NCI-H82 (cell line): ENCODE results near the gene TTC39C.

Experiments used
- DNase-seq: peaks from one replicate; lab custom pipeline; 2025; lab: John Stamatoyannopoulos, UW

TTC39C gene

DNA sequence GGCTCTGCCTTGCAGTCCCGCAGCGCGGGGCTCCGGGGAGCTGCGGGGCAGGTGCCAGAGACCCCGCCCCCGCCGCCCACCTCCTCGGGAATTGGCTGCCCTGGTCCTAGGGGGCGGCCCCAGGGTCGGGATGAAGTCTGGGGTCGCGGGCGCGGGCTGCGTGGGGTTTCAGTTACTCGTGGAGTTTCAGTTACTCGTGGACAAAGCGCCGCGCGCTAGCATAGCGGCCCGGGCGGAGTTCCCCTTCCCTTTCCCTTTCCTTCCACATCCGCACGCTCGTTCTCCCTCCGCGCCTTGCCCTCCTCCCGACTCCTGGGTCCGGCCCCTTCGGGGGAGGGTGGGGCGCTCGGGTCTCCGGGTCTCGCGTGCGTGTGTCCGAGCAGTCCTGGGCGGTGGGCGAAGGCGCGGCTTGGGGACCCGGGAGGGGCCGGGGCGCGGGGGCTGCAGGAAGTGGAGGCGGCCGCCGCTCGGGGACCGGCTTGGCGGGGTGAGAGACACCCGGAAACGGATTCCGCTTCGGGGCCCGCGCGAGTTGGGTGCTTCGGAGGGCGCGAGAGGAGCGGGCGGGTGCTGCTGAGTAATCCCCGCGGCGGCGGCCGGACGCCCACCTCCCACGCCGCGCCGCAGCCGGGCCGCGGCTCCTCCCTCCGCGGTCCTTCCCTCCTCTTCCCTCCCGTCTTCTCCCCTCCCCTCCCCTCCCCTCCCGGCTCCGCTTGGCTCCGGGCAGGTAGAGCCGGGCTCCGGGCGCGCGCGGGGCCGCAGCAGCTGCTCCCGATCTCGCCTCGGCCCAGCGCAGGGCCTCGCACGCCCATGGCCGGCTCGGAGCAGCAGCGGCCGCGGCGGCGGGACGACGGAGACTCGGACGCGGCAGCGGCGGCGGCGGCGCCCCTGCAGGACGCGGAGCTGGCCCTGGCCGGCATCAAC lies at the start of gene TTC39C:
Gene TTC39C (plus strand): TSS at position 693 of the 924 bp plus-strand sequence. CDS start 118 bp downstream, at position 811.
- DNase-seq, result peak; percentile 81

DNA sequence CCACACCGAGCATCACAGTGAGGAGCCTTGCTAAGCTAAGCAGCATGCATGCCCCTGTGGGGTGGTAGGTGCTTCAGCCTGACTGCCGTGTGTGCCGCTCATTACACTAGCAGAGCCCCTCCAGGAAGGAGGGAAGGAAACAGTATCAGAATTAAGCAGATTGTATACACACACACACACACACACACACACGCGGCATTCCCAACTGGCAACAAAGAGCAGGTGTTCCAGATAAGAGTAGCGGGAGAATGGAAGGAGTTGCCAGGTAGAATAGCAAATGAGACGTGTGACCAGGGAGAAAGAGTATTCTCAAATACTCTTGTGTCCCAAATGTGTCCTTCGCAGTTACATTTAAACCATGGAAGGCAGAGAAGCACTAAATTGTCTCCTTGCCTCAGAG lies 47.6 kb upstream of the TTC39C start:
- DNase-seq, result no peak

DNA sequence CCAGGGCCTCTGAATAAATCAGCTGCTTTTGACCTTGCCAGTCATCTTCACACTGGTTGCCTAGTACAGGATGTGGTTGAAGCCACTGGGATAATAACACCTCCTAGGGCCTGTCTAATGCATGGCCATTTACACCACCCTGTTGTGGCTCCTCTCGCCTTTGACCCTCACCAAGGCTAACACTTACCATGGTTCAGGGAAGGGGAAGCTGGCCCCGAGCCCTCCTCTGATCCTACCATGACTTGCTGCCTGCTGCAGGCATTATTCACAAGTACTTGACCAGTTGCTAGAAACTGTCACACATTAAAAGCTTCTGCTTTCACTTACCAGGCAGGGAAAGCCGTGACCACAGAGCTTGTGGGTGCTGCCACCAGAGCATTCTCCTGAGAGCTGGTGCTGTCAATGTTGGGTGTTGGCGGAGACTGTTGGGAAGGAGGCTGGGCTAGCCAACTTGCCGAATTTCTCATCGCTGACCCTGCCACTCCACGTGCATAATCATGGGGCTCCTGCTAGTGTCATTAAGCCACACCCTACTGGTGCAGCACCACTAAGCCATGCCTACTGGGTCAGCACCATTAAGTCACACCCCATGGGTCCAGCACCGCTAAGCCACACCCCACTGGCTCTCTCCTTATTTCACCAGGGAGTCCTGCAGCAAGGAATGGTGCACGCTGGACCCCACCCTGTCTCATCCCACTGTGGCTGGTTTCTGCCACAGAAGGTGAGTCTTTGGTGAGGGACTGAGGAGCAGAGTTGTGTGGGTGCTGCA lies 47.0 kb upstream of the TTC39C start:
- DNase-seq, result no peak

DNA sequence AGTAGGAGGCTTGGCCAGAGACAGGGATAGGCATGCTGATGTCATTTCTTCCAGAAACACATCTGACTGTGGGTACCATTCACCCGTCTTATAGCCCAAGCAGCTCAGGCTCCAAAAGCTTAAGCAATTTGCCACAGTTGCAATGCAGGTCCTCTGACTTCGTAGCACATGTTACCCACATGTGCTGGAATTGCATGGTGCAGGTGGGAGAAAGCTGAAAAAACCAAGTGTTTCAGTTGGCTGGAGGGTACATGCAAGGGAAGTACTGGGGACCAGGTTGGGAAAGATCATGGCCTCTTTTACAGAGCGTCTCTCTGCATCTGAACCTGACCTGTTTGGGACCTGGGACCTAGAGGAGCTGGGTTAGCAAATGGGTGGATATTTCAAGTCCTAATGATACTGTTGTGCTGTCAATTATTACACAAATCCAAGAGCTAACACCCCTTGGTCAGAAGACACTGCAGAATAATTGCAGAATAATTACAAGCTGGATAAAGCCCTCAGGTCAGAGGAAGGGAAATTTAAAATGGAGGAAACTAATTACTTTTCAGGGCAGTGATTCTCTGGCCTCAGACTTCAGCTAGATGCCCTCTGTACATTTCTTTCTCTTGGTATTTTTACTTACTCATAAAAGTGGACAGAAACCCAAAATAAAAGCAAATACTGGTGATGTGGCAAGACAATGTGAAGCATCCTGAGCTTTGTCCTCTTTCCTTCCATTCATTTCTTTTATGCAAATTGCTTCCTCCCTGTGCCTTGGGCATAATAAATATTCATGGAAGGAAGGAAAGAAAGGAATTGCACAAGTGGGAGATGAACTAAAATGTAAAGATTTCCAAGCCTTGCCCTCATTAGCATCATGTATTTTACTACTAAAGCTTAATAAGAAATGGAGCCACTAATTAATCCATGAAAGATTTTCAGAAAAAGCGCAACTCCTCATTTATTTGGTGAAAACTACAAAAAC lies 45.6 kb upstream of the TTC39C start:
- no peak for DNase-seq

DNA sequence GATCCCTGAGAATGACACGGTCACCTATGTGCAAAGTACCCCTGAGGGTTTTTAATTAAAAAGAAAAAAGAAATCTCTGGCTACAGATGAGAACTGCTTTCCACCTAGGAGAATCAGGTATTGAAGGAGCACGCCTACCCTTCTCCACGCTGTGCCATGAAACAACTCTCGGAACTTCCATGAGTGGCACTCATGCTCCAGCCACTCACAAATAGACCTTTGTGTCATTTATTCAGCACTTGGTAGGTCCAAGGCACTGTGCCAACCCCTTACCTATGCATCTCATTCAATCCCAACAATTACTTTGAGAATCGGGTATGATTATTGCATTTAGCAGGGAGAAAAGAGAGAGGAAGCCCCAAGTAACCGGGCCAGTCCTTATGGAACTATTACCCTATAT lies 44.9 kb upstream of the TTC39C start:
- no peak for DNase-seq

DNA sequence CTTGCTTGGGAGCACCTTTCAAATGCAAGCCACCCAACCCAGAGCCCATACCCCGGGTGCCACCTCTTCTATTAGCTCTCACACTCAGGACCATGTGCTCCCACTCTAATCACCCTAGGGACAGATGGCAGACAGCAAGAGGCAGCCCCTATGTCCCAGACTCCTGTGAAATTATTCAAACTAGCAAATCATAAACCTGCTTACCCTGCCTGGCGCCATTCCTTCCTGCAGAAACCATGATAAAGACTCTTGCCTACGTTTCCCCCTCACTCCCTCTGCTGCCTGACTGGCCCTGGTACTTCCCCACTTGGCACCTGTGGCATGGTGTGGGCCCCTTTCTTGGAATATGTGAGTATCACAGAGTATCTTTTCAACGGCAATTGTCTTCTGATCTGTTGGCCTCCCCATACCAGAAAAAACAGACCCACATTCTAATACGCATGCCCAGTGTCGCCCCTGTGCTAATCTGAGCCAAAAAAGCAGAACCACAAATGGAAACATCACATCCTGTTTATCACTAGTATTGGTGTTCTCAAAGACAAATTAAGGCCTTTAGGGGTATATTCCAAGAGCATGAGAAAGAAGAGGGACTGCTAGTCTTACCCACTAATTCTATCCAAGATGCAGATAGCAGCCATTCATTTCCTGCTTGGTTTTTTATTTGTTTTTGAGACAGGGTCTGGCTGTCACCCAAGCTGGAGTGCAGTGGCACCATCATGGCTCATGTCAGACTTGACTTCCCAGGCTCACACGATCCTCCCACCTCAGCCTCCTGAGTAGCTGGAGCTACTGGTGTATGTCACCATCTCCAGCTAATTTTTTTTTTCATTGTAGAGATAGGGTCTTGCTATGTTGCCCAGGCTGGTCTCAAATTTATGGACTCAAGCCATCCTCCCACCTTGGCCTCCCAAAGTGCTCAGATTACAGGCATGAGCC lies 44.1 kb upstream of the TTC39C start:
- peak; percentile 41 for DNase-seq

DNA sequence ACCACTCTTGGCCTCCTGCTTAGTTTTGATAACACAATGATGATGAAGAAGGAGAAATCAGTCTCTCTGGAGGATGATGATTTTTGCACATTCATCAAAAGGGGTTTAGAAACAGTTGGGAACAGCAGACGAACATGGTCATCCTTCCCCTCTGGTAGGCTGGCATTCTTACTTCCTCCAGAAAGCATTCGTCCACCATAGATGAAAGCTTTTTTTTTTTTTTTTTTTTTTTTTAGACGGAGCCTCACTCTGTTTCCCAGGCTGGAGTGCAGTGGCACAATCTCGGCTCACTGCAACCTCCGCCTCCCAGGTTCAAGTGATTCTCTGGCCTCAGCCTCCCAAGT lies 43.5 kb upstream of the TTC39C start:
- DNase-seq, result no peak

DNA sequence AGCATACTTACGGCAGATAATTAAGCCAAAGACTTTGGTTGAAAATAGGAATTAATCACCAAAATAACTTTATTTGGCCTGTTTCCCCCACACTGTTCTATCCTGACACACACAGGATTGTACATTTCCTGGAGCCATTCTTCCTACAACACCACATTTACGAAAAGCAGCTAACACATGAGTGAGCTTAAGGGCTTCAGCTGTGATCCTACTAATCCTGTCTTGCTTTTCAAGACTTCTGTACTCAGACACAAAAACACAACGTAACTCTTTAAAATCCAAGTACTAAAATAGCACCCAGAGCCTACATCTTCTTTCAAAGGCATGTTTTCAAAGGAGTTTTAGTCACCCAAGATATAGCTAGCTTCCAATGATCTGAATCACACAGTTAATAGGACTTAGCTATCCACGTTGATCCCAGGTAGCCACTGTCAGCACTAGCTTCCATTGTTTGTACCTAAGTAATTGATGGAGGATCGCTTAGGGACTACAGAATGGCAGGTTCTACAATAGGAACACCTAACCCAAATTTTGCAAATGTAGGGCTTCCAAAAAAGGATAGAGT lies 42.8 kb upstream of the TTC39C start:
- DNase-seq, result peak; percentile 67

DNA sequence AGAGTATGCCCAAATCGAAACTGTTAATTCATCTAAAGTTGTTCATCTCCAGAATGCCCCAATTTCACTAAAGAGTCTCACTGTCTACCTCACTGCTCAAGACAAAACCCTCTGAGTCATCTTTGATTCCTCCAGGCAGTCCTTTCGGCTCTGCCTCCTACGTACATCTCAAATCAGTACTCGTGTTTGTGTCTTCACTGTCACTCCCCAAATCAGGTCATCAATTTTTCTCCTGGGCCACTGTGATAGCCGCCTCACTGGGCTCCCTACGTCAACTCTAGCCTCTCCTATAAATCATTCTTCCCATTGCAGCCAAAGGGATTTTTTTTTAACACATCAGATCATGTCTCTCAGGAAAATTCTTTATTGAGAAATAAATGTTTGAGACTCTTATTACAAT lies 42.1 kb upstream of the TTC39C start:
- no peak for DNase-seq

DNA sequence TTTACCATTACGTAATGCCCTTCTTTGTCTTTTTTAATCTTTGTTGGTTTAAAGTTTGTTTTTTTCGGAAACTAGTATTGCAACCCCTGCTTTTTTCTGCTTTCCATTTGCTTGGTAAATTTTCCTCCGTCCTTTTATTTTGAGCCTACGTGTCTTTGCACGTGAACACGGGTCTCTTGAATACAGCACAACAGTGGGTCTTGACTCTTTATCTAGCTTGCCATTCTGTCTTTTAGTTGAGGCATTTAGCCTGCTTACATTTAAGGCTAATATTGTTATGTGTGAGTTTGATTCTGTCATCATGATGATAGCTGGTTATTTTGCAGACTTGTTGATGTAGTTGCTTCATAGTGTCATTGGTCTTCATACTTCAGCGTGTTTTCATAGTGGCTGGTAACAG lies 37.5 kb upstream of the TTC39C start:
- DNase-seq, result no peak

DNA sequence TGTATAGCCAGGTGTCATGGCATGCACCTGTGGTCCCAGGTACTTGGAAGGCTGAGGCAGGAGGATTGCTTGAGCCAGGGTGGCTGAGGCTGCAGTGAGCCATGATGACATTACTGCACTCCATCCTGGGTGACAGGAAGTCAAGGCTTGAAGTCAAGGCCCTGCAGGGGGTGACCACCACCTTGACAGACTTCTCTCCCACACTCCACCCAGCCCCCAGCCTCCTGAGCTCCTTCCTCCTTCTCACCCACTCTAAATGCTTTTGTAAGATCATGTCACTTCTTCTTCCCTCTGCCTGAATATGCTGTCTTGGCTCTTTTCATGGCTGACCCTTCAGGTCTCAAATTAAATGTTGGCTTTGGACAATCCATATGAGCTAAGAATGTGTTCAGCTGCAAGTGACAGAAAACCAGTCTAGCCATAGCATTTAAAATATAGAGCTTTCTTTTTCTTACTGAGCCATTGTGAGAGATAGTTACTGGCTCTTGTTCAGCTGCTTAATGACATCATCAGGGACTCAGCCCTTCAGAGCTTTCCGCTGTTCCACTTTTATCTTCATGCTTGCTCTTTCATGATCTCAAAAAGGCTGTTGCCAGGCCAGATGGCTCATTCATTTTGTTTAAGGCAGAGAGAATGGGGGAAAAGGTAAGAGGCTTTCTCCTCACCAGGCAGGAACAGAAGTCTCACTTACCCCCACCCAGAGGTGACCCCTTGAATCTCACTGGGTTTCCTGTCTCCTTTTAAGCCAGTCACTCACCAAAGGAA lies 36.7 kb upstream of the TTC39C start:
- peak; percentile 50 for DNase-seq

DNA sequence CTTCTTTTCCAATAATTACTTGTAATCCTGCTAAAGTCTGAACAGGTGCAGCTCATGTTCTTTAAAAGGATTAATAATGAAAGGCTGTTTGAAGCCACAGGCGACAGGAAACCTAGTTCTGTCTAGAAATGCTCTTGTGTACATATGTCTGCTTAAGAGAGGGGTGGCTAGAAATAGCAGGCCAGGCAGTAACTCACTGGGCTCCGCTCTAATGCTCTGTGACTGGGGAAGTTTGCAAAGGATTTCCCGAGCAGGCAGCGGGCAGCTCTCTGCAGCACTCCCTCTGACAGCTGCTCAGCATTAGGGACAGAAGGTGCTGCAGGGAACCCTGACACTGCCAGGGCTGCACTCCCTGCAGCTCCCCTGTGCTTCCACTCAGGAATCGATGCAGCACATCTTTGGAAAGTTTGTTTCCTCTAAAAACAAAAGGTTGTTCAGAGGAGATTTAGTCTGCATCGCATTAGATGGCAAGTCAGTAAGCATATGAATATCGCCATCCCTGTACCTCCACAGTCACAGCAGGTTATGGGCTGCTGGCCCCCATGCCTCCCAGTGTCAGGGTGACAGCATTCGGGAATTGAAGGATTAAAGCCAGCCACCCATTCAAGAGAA lies 33.1 kb upstream of the TTC39C start:
- peak; percentile 95 for DNase-seq

DNA sequence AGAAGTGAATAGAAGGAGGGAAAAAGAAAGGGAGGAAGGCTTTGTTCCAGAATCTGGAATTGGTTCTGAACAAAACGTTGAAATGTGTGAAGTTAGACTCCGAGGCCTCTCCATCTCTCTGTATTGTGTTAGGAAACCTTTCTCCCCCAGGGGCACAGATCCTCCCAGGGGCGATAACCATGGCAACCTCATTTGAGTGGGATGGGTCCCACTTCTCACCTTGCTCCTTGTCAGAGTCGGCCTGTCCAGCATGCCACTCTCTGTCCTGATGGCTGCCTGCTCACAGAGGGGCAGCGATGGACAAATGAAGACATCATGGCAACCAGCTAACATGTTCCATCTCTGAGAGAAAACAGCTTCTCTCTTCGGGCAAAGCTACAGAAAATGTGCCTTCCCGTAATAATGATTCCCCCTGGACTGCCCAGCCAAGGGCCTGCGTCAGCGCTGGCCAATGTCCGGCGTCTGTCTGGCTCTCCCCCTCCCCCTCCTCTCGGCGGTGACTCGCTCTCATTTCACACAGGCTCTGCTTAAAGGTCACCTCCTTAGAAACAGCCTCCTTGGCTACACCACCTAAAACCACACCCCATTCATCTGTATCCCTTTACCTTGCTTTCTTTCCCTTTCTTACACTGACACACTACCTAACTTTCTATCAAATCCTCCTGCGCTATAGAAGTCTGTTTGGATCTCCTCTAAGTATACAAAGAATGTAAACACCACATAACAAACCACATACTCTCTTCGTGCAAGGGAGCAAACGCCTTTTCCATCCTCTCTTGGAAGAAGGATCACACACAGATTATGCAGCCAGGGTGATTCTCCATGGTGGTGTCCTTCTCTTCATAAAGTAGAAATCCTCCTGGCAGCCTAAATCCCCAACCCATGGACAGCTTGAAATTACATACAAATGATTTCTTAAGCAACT lies 32.1 kb upstream of the TTC39C start:
- DNase-seq, result peak; percentile 20

DNA sequence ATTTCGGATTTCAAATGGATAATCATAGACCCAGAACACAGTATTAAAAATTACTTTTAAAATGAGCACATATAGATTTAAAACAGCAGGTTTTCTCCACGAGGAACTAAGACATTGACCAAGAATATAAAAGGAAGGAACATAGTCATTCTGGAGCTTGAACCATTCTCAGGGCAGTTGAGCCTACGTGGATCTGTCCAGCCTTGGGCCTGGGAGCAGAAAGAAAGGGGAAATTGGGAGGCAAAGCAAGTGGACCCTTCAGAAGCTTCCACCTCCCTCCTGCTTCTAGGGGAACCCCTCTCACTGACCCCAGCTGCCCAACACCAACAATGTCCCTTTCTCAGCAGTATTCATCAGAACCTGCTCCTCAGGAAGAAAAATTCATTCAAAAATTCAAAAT lies 31.4 kb upstream of the TTC39C start:
- no peak for DNase-seq

DNA sequence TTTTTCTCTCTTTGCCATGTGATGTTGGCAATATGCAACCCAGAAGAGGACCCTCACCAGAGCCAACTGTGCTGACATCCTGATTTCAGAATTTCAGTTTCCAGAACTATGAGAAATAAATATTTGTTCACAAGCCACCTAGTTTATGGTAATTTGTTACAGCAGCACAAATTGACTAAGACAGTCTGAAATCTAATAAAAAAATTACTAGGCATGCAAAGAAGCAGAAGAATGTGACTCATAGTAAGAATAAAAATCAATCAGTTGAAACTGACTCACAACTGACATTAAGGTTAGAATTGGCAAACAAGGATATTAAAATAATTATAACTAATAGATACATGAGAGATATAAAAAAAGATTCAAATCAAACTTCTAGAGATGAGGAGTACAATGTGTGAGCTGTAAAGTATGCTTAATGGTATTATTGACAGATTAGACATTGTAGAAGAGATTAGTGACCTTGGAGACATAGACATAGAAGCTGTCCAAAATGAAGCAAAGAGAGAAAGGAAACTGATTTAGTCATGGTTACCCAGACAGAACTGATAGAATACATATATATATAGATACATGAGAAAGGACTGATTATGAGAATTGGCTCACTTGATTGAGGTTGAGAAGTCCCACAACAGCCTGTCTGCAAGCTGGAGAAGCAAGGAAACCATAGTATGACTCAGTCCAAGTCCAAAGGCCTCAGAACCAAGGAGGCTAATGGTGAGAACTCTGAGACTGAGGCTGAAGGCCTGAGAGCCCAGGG lies 27.8 kb upstream of the TTC39C start:
- DNase-seq, result peak; percentile 17

DNA sequence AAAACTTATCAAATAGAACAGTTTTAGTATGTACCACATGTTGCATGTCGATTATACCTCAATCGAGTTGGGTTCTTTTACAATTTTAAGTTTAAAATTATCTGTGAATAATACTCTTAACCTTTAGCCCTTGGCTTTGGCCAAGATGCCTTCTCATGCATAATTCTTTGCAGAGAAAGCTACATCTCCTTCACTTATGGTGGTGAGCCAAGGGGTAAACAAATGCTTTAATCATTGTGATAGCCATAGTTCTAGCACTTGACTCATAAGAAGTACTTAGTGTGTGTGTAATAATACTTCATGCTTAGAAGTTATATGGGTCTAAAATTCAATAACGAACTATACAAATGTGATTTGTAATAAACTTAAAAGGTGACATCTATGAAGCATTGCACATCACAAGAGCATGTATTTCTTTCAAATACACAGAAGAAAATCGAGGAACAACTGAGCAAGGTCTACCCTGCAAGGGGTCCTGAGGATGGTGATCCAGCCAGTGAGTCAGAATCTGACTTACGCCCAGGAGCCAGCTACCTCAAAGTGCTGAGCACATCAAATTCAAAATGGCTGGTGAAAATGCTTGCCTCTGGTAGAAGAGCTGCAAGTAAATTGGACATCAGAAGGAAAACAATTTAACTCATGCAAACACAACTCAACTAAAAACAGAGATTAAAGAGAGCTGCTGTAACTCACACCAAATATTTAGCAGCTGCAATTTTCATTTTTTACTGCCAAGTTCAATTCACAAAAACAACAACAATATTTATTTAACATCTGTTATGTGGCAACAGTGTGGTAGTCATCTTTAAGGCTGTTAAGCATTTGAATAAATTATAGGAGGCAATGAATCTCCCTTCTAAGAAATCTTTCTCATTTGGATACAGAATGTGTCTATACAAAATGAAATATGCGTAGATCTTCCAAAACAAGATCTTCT lies 23.8 kb upstream of the TTC39C start:
- DNase-seq, result no peak
